ENCODE data around the gene SRGN. TPM values are rescaled to one million over a fixed set of nuclear protein-coding genes. Genes with fewer than 3 reads are reported as not detected.
"Not testable (repeated sequence)": the region's sequence is repeated elsewhere in the genome, so short reads cannot be mapped to it uniquely, and the experiment has no call there.

The SRGN gene
- polyA plus RNA-seq, 12 donors: 17.4 to 50.8 (median 25.2) TPM; not detected in 1

- peak; percentile 45 for DNase-seq
Observed at GRCh38 chr10:69124563-69125268, 36.8 kb downstream of the SRGN start.

GRCh38 chr10:69125554-69125953 lies 37.7 kb downstream of the SRGN start:
- DNase-seq: no peak

GRCh38 chr10:69130251-69130650 lies 42.3 kb downstream of the SRGN start:
- no peak for DNase-seq

GRCh38 chr10:69139961-69140360 lies 52.1 kb downstream of the SRGN start:
- DNase-seq: no peak

GRCh38 chr10:69141304-69141703 lies 53.4 kb downstream of the SRGN start:
- DNase-seq: no peak

- DNase-seq: not testable (repeated sequence)
Observed at GRCh38 chr10:69142074-69142473, 54.2 kb downstream of the SRGN start.

- DNase-seq: no peak
Observed at GRCh38 chr10:69142983-69143382, 55.1 kb downstream of the SRGN start.

- DNase-seq: no peak
Observed at GRCh38 chr10:69145329-69145728, 57.4 kb downstream of the SRGN start.

- DNase-seq: no peak
Observed at GRCh38 chr10:69145864-69146263, 58.0 kb downstream of the SRGN start.

- no peak for DNase-seq
Observed at GRCh38 chr10:69146759-69147158, 58.9 kb downstream of the SRGN start.

GRCh38 chr10:69151984-69152383 lies 64.1 kb downstream of the SRGN start:
- DNase-seq: no peak

GRCh38 chr10:69153227-69153626 lies 65.3 kb downstream of the SRGN start:
- no peak for DNase-seq

Other genes with a start within 250 kb of the SRGN start
- 10 to 100 TPM in 11 of 12 donors, not detected in 1; 44.5 to 62.9 (median 49.1) TPM for gene DDX50, start 186.8 kb upstream of the SRGN start, polyA plus RNA-seq (ENCODE audit: insufficient read length in 12 of 12)
- 10 to 100 TPM; 40.9 to 86.8 (median 47.8) TPM for gene DDX21, start 131.9 kb upstream of the SRGN start, polyA plus RNA-seq (ENCODE audit: insufficient read length in 12 of 12)
- 10 to 100 TPM in 11 of 12 donors, not detected in 1; 23.5 to 30.0 (median 26.1) TPM for gene KIFBP, start 99.3 kb upstream of the SRGN start, polyA plus RNA-seq (ENCODE audit: insufficient read length in 12 of 12)
- gene VPS26A, start 36.1 kb downstream of the SRGN start, polyA plus RNA-seq (ENCODE audit: insufficient read length in 12 of 12): 10 to 100 TPM in 11 of 12 donors, not detected in 1; 38.4 to 65.9 (median 51.4) TPM
- gene SUPV3L1, start 92.1 kb downstream of the SRGN start, polyA plus RNA-seq (ENCODE audit: insufficient read length in 12 of 12): 10 to 100 TPM in 11 of 12 donors, not detected in 1; 27.4 to 52.7 (median 32.3) TPM
- gene HKDC1, start 132.2 kb downstream of the SRGN start, polyA plus RNA-seq (ENCODE audit: insufficient read length in 12 of 12): 1 to 10 TPM in 1 of 12 donors, under 1 TPM in 9, not detected in 2; 0.05 to 2.8 (median 0.12) TPM
- gene HK1, start 190.4 kb downstream of the SRGN start, polyA plus RNA-seq (ENCODE audit: insufficient read length in 12 of 12): 10 to 100 TPM in 11 of 12 donors, not detected in 1; 20.9 to 50.4 (median 31.1) TPM